ENCODE measurements around the gene STARD5.

Gene STARD5

GRCh38 chr15:81299156-81299555 lies 24.8 kb downstream of the STARD5 start:
- H3K36me3 ChIP-seq (ENCODE audit: insufficient read depth, low read length) = peaks cover 30% of the 10 kb centered on the region; the same call in 1 of the 2 replicates
- peaks cover 89% of the 10 kb centered on the region for H3K4me1 ChIP-seq (ENCODE audit: insufficient read depth, low read length, poor library complexity, severe bottlenecking)
- H3K4me2 ChIP-seq (ENCODE audit: low read depth, low read length, poor library complexity, severe bottlenecking) = peak overlapping the region; percentile 92
- peak overlapping the region; percentile 84 for H3K9ac ChIP-seq (ENCODE audit: low read depth, low read length, poor library complexity, severe bottlenecking)
- H4K20me1 ChIP-seq (ENCODE audit: insufficient read depth, low read length, poor library complexity, severe bottlenecking) = peaks cover 44% of the 10 kb centered on the region
- H3K9me2 ChIP-seq (replicated peaks; ENCODE audit: low read depth, low read length) = no peaks in the 10 kb centered on the region
- TF ChIP-seq EZH2phosphoT487 (IDR thresholded peaks at IDR 0.05; ENCODE audit: borderline replicate concordance) (no peak), CTCF (conservative IDR thresholded peaks at IDR 0.05; ENCODE audit: low read length) (no peak)
- H3K9me3 ChIP-seq (ENCODE audit: insufficient read depth, low read depth, low read length) = no peaks in the 10 kb centered on the region
- no peak overlapping the region for H2AFZ ChIP-seq (ENCODE audit: low read length)
- peak overlapping the region; percentile 80 for H3K4me3 ChIP-seq (ENCODE audit: low read length, poor library complexity, severe bottlenecking)
- H3F3A ChIP-seq (ENCODE audit: low read depth) = peaks cover 7% of the 10 kb centered on the region
- H3K27me3 ChIP-seq (ENCODE audit: insufficient read depth, low read length, poor library complexity, severe bottlenecking) = no peaks in the 10 kb centered on the region
- H3K79me2 ChIP-seq (ENCODE audit: insufficient read depth, low read length) = peaks cover 92% of the 10 kb centered on the region

GRCh38 chr15:81298611-81299010 lies 25.3 kb downstream of the STARD5 start:
- H3F3A ChIP-seq (ENCODE audit: low read depth) = peaks cover 10% of the 10 kb centered on the region
- peaks cover 88% of the 10 kb centered on the region for H3K4me1 ChIP-seq (ENCODE audit: insufficient read depth, low read length, poor library complexity, severe bottlenecking)
- H3K36me3 ChIP-seq (ENCODE audit: insufficient read depth, low read length) = peaks cover 25% of the 10 kb centered on the region; the same call in 1 of the 2 replicates
- no peaks in the 10 kb centered on the region for H3K9me3 ChIP-seq (ENCODE audit: insufficient read depth, low read depth, low read length)
- H3K9me2 ChIP-seq (replicated peaks; ENCODE audit: low read depth, low read length) = no peaks in the 10 kb centered on the region
- peak overlapping the region; percentile 80 for H3K4me3 ChIP-seq (ENCODE audit: low read length, poor library complexity, severe bottlenecking)
- H3K4me2 ChIP-seq (ENCODE audit: low read depth, low read length, poor library complexity, severe bottlenecking) = peak overlapping the region; percentile 92
- H2AFZ ChIP-seq (ENCODE audit: low read length) = no peak overlapping the region
- H3K9ac ChIP-seq (ENCODE audit: low read depth, low read length, poor library complexity, severe bottlenecking) = peak overlapping the region; percentile 84
- no peak for TF ChIP-seq EZH2phosphoT487 (IDR thresholded peaks at IDR 0.05; ENCODE audit: borderline replicate concordance)
- TF ChIP-seq CTCF (conservative IDR thresholded peaks at IDR 0.05; ENCODE audit: low read length) = no peak
- peaks cover 88% of the 10 kb centered on the region for H3K79me2 ChIP-seq (ENCODE audit: insufficient read depth, low read length)
- no peaks in the 10 kb centered on the region for H3K27me3 ChIP-seq (ENCODE audit: insufficient read depth, low read length, poor library complexity, severe bottlenecking)
- H4K20me1 ChIP-seq (ENCODE audit: insufficient read depth, low read length, poor library complexity, severe bottlenecking) = peaks cover 44% of the 10 kb centered on the region

- H2AFZ ChIP-seq (ENCODE audit: low read length) = no peak overlapping the region
- peaks cover 88% of the 10 kb centered on the region for H3K4me1 ChIP-seq (ENCODE audit: insufficient read depth, low read length, poor library complexity, severe bottlenecking)
- H3K79me2 ChIP-seq (ENCODE audit: insufficient read depth, low read length) = peaks cover 81% of the 10 kb centered on the region
- peaks cover 14% of the 10 kb centered on the region for H3F3A ChIP-seq (ENCODE audit: low read depth)
- peak overlapping the region; percentile 84 for H3K9ac ChIP-seq (ENCODE audit: low read depth, low read length, poor library complexity, severe bottlenecking)
- no peaks in the 10 kb centered on the region for H3K27me3 ChIP-seq (ENCODE audit: insufficient read depth, low read length, poor library complexity, severe bottlenecking)
- peaks cover 18% of the 10 kb centered on the region; the same call in 1 of the 2 replicates for H3K36me3 ChIP-seq (ENCODE audit: insufficient read depth, low read length)
- H3K9me2 ChIP-seq (replicated peaks; ENCODE audit: low read depth, low read length) = no peaks in the 10 kb centered on the region
- H3K4me2 ChIP-seq (ENCODE audit: low read depth, low read length, poor library complexity, severe bottlenecking) = peak overlapping the region; percentile 92
- TF ChIP-seq EZH2phosphoT487 (IDR thresholded peaks at IDR 0.05; ENCODE audit: borderline replicate concordance) = no peak
- TF ChIP-seq CTCF (conservative IDR thresholded peaks at IDR 0.05; ENCODE audit: low read length) = no peak
- H3K9me3 ChIP-seq (ENCODE audit: insufficient read depth, low read depth, low read length) = no peaks in the 10 kb centered on the region
- peak overlapping the region; percentile 80 for H3K4me3 ChIP-seq (ENCODE audit: low read length, poor library complexity, severe bottlenecking)
- H4K20me1 ChIP-seq (ENCODE audit: insufficient read depth, low read length, poor library complexity, severe bottlenecking) = peaks cover 36% of the 10 kb centered on the region
Measured at GRCh38 chr15:81297603-81298575, 26.1 kb downstream of the STARD5 start.
